Measurements from ENCODE around the gene TNNI2.
A peak's percentile ranks its signal among the peaks of the same experiment; 100 is the strongest.

The TNNI2 gene

GRCh38 chr11:1854949-1855885 lies 16.4 kb downstream of the TNNI2 start:
- no peak overlapping the region for H3K27ac ChIP-seq (ENCODE audit: low read length)
- H3K4me1 ChIP-seq (ENCODE audit: low read length): peaks cover 38% of the 10 kb centered on the region
- H3K9me2 ChIP-seq (replicated peaks; ENCODE audit: insufficient read depth, low read length): no peaks in the 10 kb centered on the region
- H2AFZ ChIP-seq (ENCODE audit: low read length): no peak overlapping the region
- peak overlapping the region; percentile 88 for H3K4me2 ChIP-seq (ENCODE audit: low read depth, low read length)
- H4K20me1 ChIP-seq (ENCODE audit: insufficient read depth, low read length): no peaks in the 10 kb centered on the region; the same call in 1 of the 2 replicates
- H3K9me3 ChIP-seq (replicated peaks; ENCODE audit: insufficient read depth, low read length): no peaks in the 10 kb centered on the region
- peaks cover 60% of the 10 kb centered on the region for H3K79me2 ChIP-seq (ENCODE audit: low read length)
- peaks cover 14% of the 10 kb centered on the region for H3F3A ChIP-seq (ENCODE audit: insufficient read depth, low read length)
- H3K27me3 ChIP-seq (replicated peaks; ENCODE audit: insufficient read depth, low read length): no peaks in the 10 kb centered on the region; the same call in 1 of the 2 replicates
- H3K36me3 ChIP-seq (replicated peaks; ENCODE audit: insufficient read depth, low read length): no peaks in the 10 kb centered on the region
- H3K9ac ChIP-seq (ENCODE audit: low read length): no peak overlapping the region; the same call in 1 of the 2 replicates
- TF ChIP-seq EZH2 (optimal IDR thresholded peaks at IDR 0.05; ENCODE audit: low read depth, low read length): no peak
- TF ChIP-seq, protein P1, sequence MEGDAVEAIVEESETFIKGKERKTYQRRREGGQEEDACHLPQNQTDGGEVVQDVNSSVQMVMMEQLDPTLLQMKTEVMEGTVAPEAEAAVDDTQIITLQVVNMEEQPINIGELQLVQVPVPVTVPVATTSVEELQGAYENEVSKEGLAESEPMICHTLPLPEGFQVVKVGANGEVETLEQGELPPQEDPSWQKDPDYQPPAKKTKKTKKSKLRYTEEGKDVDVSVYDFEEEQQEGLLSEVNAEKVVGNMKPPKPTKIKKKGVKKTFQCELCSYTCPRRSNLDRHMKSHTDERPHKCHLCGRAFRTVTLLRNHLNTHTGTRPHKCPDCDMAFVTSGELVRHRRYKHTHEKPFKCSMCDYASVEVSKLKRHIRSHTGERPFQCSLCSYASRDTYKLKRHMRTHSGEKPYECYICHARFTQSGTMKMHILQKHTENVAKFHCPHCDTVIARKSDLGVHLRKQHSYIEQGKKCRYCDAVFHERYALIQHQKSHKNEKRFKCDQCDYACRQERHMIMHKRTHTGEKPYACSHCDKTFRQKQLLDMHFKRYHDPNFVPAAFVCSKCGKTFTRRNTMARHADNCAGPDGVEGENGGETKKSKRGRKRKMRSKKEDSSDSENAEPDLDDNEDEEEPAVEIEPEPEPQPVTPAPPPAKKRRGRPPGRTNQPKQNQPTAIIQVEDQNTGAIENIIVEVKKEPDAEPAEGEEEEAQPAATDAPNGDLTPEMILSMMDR (IDR thresholded peaks at IDR 0.05; ENCODE audit: low read length): no peak
- no peak for TF ChIP-seq EZH2phosphoT487 (IDR thresholded peaks at IDR 0.05; ENCODE audit: low read length)
- DNase-seq: no peak
- peak overlapping the region; percentile 74; the same call in 1 of the 2 replicates for H3K4me3 ChIP-seq (ENCODE audit: low read length)

- Histone ChIP-seq H3K9me2 (replicated peaks; ENCODE audit: insufficient read depth, low read length) (no peaks in the 10 kb centered on the region), H3K9ac (ENCODE audit: low read length) (no peak overlapping the region), H3K79me2 (ENCODE audit: low read length) (peaks cover 66% of the 10 kb centered on the region), H3K27ac (ENCODE audit: low read length) (no peak overlapping the region), H3F3A (ENCODE audit: insufficient read depth, low read length) (peaks cover 14% of the 10 kb centered on the region), H2AFZ (ENCODE audit: low read length) (no peak overlapping the region), H3K36me3 (replicated peaks; ENCODE audit: insufficient read depth, low read length) (no peaks in the 10 kb centered on the region), H3K9me3 (replicated peaks; ENCODE audit: insufficient read depth, low read length) (no peaks in the 10 kb centered on the region), H4K20me1 (ENCODE audit: insufficient read depth, low read length) (no peaks in the 10 kb centered on the region; the same call in 1 of the 2 replicates), H3K4me3 (ENCODE audit: low read length) (no peak overlapping the region), H3K4me2 (ENCODE audit: low read depth, low read length) (no peak overlapping the region), H3K27me3 (replicated peaks; ENCODE audit: insufficient read depth, low read length) (no peaks in the 10 kb centered on the region; the same call in 1 of the 2 replicates), H3K4me1 (ENCODE audit: low read length) (peaks cover 36% of the 10 kb centered on the region)
- no peak for DNase-seq
- no peak for TF ChIP-seq EZH2 (optimal IDR thresholded peaks at IDR 0.05; ENCODE audit: low read depth, low read length)
- TF ChIP-seq EZH2phosphoT487 (IDR thresholded peaks at IDR 0.05; ENCODE audit: low read length): no peak
- TF ChIP-seq, protein P1 (IDR thresholded peaks at IDR 0.05; ENCODE audit: low read length): no peak
These were observed 17.1 kb downstream of the TNNI2 start for GRCh38 chr11:1855886-1856265.

DNA sequence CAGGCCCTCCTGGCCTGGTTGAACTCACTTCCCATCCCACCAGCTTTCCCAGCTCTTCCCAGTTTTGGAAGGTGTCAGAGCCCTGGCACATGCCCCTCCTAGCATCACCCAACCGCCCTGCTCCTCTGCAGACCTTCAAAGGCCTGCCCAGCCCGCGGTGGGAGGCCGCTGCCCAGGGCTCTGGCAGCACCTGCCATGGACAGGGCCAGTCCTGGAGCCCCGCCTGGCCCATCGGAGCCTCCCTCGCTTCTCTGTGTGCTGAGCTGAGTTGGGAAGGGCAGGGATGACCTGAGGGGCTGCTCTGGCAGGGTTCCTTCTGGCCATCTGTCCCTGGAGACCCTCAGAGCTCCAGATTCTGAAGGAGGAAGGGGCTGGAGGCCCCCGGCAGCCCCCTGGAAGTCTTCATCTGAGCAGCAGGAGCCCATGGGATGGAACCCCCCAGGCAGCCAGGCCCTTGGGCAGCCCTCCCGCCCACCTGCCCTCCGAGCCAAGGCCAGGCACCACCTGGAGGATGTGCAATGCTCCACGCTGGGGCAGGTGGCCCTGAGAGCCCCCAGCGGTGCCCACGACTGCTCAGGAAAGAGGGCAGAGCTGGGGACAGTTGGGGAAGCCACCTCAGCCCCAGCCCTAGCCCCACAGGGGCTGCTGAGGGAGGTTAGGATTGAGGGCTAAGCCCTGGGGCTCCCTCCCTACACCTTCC lies 17.7 kb downstream of the TNNI2 start:
- H3K4me2 ChIP-seq (ENCODE audit: low read depth, low read length): no peak overlapping the region
- TF ChIP-seq EZH2 (optimal IDR thresholded peaks at IDR 0.05; ENCODE audit: low read depth, low read length): no peak
- TF ChIP-seq, protein P1 (IDR thresholded peaks at IDR 0.05; ENCODE audit: low read length): no peak
- TF ChIP-seq EZH2phosphoT487 (IDR thresholded peaks at IDR 0.05; ENCODE audit: low read length): no peak

More for the DNA sequence above, 17.7 kb downstream of the TNNI2 start:
- no peaks in the 10 kb centered on the region for H3K9me2 ChIP-seq (replicated peaks; ENCODE audit: insufficient read depth, low read length)
- no peaks in the 10 kb centered on the region; the same call in 1 of the 2 replicates for H3K27me3 ChIP-seq (replicated peaks; ENCODE audit: insufficient read depth, low read length)
- peaks cover 33% of the 10 kb centered on the region for H3K4me1 ChIP-seq (ENCODE audit: low read length)
- H3K27ac ChIP-seq (ENCODE audit: low read length): no peak overlapping the region
- H3K36me3 ChIP-seq (replicated peaks; ENCODE audit: insufficient read depth, low read length): no peaks in the 10 kb centered on the region
- no peak overlapping the region for H3K9ac ChIP-seq (ENCODE audit: low read length)
- no peaks in the 10 kb centered on the region for H3K9me3 ChIP-seq (replicated peaks; ENCODE audit: insufficient read depth, low read length)
- H3K4me3 ChIP-seq (ENCODE audit: low read length): no peak overlapping the region
- H3F3A ChIP-seq (ENCODE audit: insufficient read depth, low read length): peaks cover 12% of the 10 kb centered on the region
- no peak overlapping the region for H2AFZ ChIP-seq (ENCODE audit: low read length)
- DNase-seq: no peak
- no peaks in the 10 kb centered on the region; the same call in 1 of the 2 replicates for H4K20me1 ChIP-seq (ENCODE audit: insufficient read depth, low read length)
- H3K79me2 ChIP-seq (ENCODE audit: low read length): peaks cover 66% of the 10 kb centered on the region
